Measurements from ENCODE around the gene MICA. TPM values are rescaled to one million over a fixed set of nuclear protein-coding genes. Genes with fewer than 3 reads are reported as not detected.
A peak's percentile ranks its signal among the peaks of the same experiment; 100 is the strongest.
"Not testable (repeated sequence)": the region's sequence is repeated elsewhere in the genome, so short reads cannot be mapped to it uniquely, and the experiment has no call there.

Gene MICA
- total RNA-seq, 1 donor from 2014 or later = 6.0 TPM

GRCh38 chr6:31459864-31460263 is 56.5 kb downstream of the MICA start:
- not testable (repeated sequence) for DNase-seq (ENCODE audit: low spot score)

DNA sequence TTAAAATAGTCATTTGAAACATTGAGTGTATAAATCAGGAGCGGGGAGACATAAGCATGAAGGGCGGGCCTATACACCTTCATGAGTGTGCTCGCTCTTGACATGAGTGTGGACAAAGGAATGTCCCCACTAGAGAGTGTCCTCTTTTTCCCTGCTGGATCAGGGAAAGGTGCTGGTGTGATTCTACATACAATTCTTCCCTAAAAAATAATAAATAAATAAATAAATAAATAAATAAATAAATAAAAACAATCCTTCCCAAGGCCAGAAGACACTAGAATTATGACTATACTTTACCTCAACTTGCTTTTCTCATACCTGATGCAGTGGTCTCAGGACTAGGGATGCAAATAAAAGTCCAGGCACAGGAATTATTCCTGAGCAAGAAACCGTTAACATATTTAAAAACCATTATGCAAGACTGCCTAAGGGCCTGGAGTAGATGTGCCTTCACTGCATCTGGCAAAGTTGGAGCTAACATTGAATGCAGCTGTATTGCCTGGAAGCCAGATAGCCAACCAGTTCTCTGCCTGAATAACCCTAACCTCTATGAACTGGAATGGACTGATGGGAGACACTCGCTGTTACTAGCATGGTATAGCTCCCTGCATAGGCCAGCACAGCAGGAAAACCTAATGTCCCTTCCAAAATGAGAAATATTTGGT is 57.1 kb downstream of the MICA start:
- no peak for DNase-seq (ENCODE audit: low spot score)

- DNase-seq (ENCODE audit: low spot score) = no peak
Measured at GRCh38 chr6:31462026-31462963, 58.9 kb downstream of the MICA start.

- peak; percentile 65 for DNase-seq (ENCODE audit: low spot score)
Measured at GRCh38 chr6:31462964-31463870, 59.8 kb downstream of the MICA start.

- DNase-seq (ENCODE audit: low spot score) = no peak
Measured at GRCh38 chr6:31464252-31465184, 61.1 kb downstream of the MICA start.

Other genes with a start within 250 kb of the MICA start
- 31.8 TPM for gene CCHCR1, start 245.8 kb upstream of the MICA start, total RNA-seq (ENCODE audit: insufficient read depth, low replicate concordance)
- gene TCF19, start 245.0 kb upstream of the MICA start, total RNA-seq (ENCODE audit: insufficient read depth, low replicate concordance) = 6.5 TPM
- gene POU5F1, start 232.9 kb upstream of the MICA start, total RNA-seq (ENCODE audit: insufficient read depth, low replicate concordance) = 4.1 TPM
- gene HLA-C, start 131.5 kb upstream of the MICA start, total RNA-seq (ENCODE audit: insufficient read depth, low replicate concordance) = 107 TPM
- gene HLA-B, start 46.4 kb upstream of the MICA start, total RNA-seq (ENCODE audit: insufficient read depth, low replicate concordance) = 113 TPM
- gene MICB, start 94.5 kb downstream of the MICA start, total RNA-seq (ENCODE audit: insufficient read depth, low replicate concordance) = 0.24 TPM
- not detected for gene MCCD1, start 125.4 kb downstream of the MICA start, total RNA-seq (ENCODE audit: insufficient read depth, low replicate concordance)
- 185 TPM for gene DDX39B, start 138.4 kb downstream of the MICA start, total RNA-seq (ENCODE audit: insufficient read depth, low replicate concordance)
- 3.6 TPM for gene ATP6V1G2, start 143.0 kb downstream of the MICA start, total RNA-seq (ENCODE audit: insufficient read depth, low replicate concordance)
- gene NFKBIL1, start 144.0 kb downstream of the MICA start, total RNA-seq (ENCODE audit: insufficient read depth, low replicate concordance) = 28.6 TPM
- gene LTA, start 168.7 kb downstream of the MICA start, total RNA-seq (ENCODE audit: insufficient read depth, low replicate concordance) = not detected
- gene TNF, start 172.0 kb downstream of the MICA start, total RNA-seq (ENCODE audit: insufficient read depth, low replicate concordance) = 1.4 TPM
- gene LTB, start 178.8 kb downstream of the MICA start, total RNA-seq (ENCODE audit: insufficient read depth, low replicate concordance) = 0.96 TPM
- gene LST1, start 182.7 kb downstream of the MICA start, total RNA-seq (ENCODE audit: insufficient read depth, low replicate concordance) = not detected
- gene NCR3, start 189.4 kb downstream of the MICA start, total RNA-seq (ENCODE audit: insufficient read depth, low replicate concordance) = not detected
- gene AIF1, start 211.6 kb downstream of the MICA start, total RNA-seq (ENCODE audit: insufficient read depth, low replicate concordance) = 63.6 TPM
- gene PRRC2A, start 217.1 kb downstream of the MICA start, total RNA-seq (ENCODE audit: insufficient read depth, low replicate concordance) = 21.4 TPM
- 58.7 TPM for gene BAG6, start 249.1 kb downstream of the MICA start, total RNA-seq (ENCODE audit: insufficient read depth, low replicate concordance)

All from umbilical cord (tissue), 2 donors.